Measurements from ENCODE around the gene DOCK2. TPM values are rescaled to one million over a fixed set of nuclear protein-coding genes. Genes with fewer than 3 reads are reported as not detected.
"Not testable (repeated sequence)": the region's sequence is repeated elsewhere in the genome, so short reads cannot be mapped to it uniquely, and the experiment has no call there.

Gene DOCK2
- total RNA-seq, 2 experiments from 2014 or later = 248 to 270 TPM

- Mint-ChIP-seq H3K27me3 (no peaks in the 10 kb centered on the region), H3K27ac (no peak overlapping the region), H3K4me1 (no peaks in the 10 kb centered on the region), H3K9me3 (no peaks in the 10 kb centered on the region), H3K36me3 (ENCODE audit: low read depth) (peaks cover 3% of the 10 kb centered on the region), H3K4me3 (no peak overlapping the region)
- no peak for DNase-seq
- CTCF ChIA-PET = no interaction called here
- POLR2A ChIA-PET = interaction anchor here (1.2 kb wide), 1 partner anchor 20 kb away, joined by 3 read pairs; no protein-coding TSS in a partner anchor
Measured at GRCh38 chr5:169942181-169942580, 305.1 kb downstream of the DOCK2 start.

GRCh38 chr5:169943026-169943425 lies 306.0 kb downstream of the DOCK2 start:
- Mint-ChIP-seq H3K27me3 (no peaks in the 10 kb centered on the region), H3K9me3 (no peaks in the 10 kb centered on the region), H3K27ac (no peak overlapping the region), H3K4me1 (no peaks in the 10 kb centered on the region), H3K36me3 (ENCODE audit: low read depth) (peaks cover 3% of the 10 kb centered on the region), H3K4me3 (no peak overlapping the region)
- POLR2A ChIA-PET = interaction anchor here (1.2 kb wide), 1 partner anchor 20 kb away, joined by 3 read pairs; no protein-coding TSS in a partner anchor
- CTCF ChIA-PET = no interaction called here
- no peak for DNase-seq

GRCh38 chr5:169944115-169944514 lies 307.0 kb downstream of the DOCK2 start:
- Mint-ChIP-seq H3K27me3 (no peaks in the 10 kb centered on the region), H3K27ac (no peak overlapping the region), H3K4me3 (no peak overlapping the region), H3K36me3 (ENCODE audit: low read depth) (peaks cover 3% of the 10 kb centered on the region), H3K9me3 (no peaks in the 10 kb centered on the region), H3K4me1 (no peaks in the 10 kb centered on the region)
- POLR2A ChIA-PET = no interaction called here
- no peak for DNase-seq
- CTCF ChIA-PET = no interaction called here

GRCh38 chr5:169944922-169945680 lies 308.0 kb downstream of the DOCK2 start:
- H3K36me3 Mint-ChIP-seq (ENCODE audit: low read depth) = peaks cover 7% of the 10 kb centered on the region
- H3K4me3 Mint-ChIP-seq = no peak overlapping the region
- H3K9me3 Mint-ChIP-seq = no peaks in the 10 kb centered on the region
- H3K27me3 Mint-ChIP-seq = no peaks in the 10 kb centered on the region
- no peaks in the 10 kb centered on the region for H3K4me1 Mint-ChIP-seq
- POLR2A ChIA-PET = no interaction called here
- DNase-seq = no peak
- CTCF ChIA-PET = no interaction called here
- H3K27ac Mint-ChIP-seq = no peak overlapping the region

- no peak overlapping the region for H3K27ac Mint-ChIP-seq
- H3K4me1 Mint-ChIP-seq = no peaks in the 10 kb centered on the region
- H3K27me3 Mint-ChIP-seq = no peaks in the 10 kb centered on the region
- no peak for DNase-seq
- ChIA-PET CTCF (no interaction called here), POLR2A (no interaction called here)
- H3K9me3 Mint-ChIP-seq = no peaks in the 10 kb centered on the region
- no peak overlapping the region for H3K4me3 Mint-ChIP-seq
- H3K36me3 Mint-ChIP-seq (ENCODE audit: low read depth) = peaks cover 7% of the 10 kb centered on the region
Measured at GRCh38 chr5:169945831-169946261, 308.8 kb downstream of the DOCK2 start.

GRCh38 chr5:169946743-169947295 lies 309.7 kb downstream of the DOCK2 start:
- H3K36me3 Mint-ChIP-seq (ENCODE audit: low read depth) = peaks cover 12% of the 10 kb centered on the region
- H3K27ac Mint-ChIP-seq = no peak overlapping the region

GRCh38 chr5:169950333-169950732 lies 313.3 kb downstream of the DOCK2 start:
- H3K36me3 Mint-ChIP-seq (ENCODE audit: low read depth) = peaks cover 15% of the 10 kb centered on the region
- no peaks in the 10 kb centered on the region for H3K27me3 Mint-ChIP-seq
- no peak overlapping the region for H3K4me3 Mint-ChIP-seq
- no peak for DNase-seq
- H3K27ac Mint-ChIP-seq = no peak overlapping the region
- H3K9me3 Mint-ChIP-seq = no peaks in the 10 kb centered on the region
- POLR2A ChIA-PET = no interaction called here
- CTCF ChIA-PET = no interaction called here
- H3K4me1 Mint-ChIP-seq = no peaks in the 10 kb centered on the region

More at GRCh38 chr5:169946743-169947295, 309.7 kb downstream of the DOCK2 start:
- Mint-ChIP-seq H3K27me3 (no peaks in the 10 kb centered on the region), H3K9me3 (no peaks in the 10 kb centered on the region), H3K4me1 (no peaks in the 10 kb centered on the region), H3K4me3 (no peak overlapping the region)
- DNase-seq = no peak
- ChIA-PET POLR2A (no interaction called here), CTCF (no interaction called here)

GRCh38 chr5:169953196-169953595 lies 316.1 kb downstream of the DOCK2 start:
- peaks cover 12% of the 10 kb centered on the region for H3K36me3 Mint-ChIP-seq (ENCODE audit: low read depth)
- DNase-seq, CTCF ChIA-PET, H3K4me1 Mint-ChIP-seq, POLR2A ChIA-PET, H3K27me3 Mint-ChIP-seq, H3K9me3 Mint-ChIP-seq, H3K27ac Mint-ChIP-seq, H3K4me3 Mint-ChIP-seq: not testable (repeated sequence)

GRCh38 chr5:169954786-169955185 lies 317.7 kb downstream of the DOCK2 start:
- CTCF ChIA-PET = no interaction called here
- POLR2A ChIA-PET = no interaction called here
- DNase-seq = no peak
- H3K9me3 Mint-ChIP-seq = no peaks in the 10 kb centered on the region
- H3K4me3 Mint-ChIP-seq = no peak overlapping the region
- H3K27ac Mint-ChIP-seq = no peak overlapping the region
- H3K27me3 Mint-ChIP-seq = no peaks in the 10 kb centered on the region
- peaks cover 11% of the 10 kb centered on the region for H3K36me3 Mint-ChIP-seq (ENCODE audit: low read depth)
- no peaks in the 10 kb centered on the region for H3K4me1 Mint-ChIP-seq

- no peaks in the 10 kb centered on the region for H3K4me1 Mint-ChIP-seq
- no peak for DNase-seq
- H3K4me3 Mint-ChIP-seq = no peak overlapping the region
- CTCF ChIA-PET = no interaction called here
- H3K9me3 Mint-ChIP-seq = no peaks in the 10 kb centered on the region
- H3K27ac Mint-ChIP-seq = no peak overlapping the region
- peaks cover 8% of the 10 kb centered on the region for H3K36me3 Mint-ChIP-seq (ENCODE audit: low read depth)
- POLR2A ChIA-PET = no interaction called here
- H3K27me3 Mint-ChIP-seq = no peaks in the 10 kb centered on the region
Measured at GRCh38 chr5:169956126-169956525, 319.1 kb downstream of the DOCK2 start.

- Mint-ChIP-seq H3K4me3 (no peak overlapping the region), H3K27ac (no peak overlapping the region), H3K9me3 (no peaks in the 10 kb centered on the region), H3K4me1 (no peaks in the 10 kb centered on the region), H3K36me3 (ENCODE audit: low read depth) (peaks cover 5% of the 10 kb centered on the region), H3K27me3 (no peaks in the 10 kb centered on the region)
- no peak for DNase-seq
- POLR2A ChIA-PET = no interaction called here
- CTCF ChIA-PET = interaction anchor here (0.6 kb wide), 1 partner anchor 236 kb away, joined by 3 read pairs; no protein-coding TSS in a partner anchor
Measured at GRCh38 chr5:169956756-169957155, 319.7 kb downstream of the DOCK2 start.

- POLR2A ChIA-PET = no interaction called here
- CTCF ChIA-PET = no interaction called here
- no peak overlapping the region for H3K4me3 Mint-ChIP-seq
- H3K4me1 Mint-ChIP-seq = no peaks in the 10 kb centered on the region
- no peaks in the 10 kb centered on the region for H3K27me3 Mint-ChIP-seq
- no peaks in the 10 kb centered on the region for H3K9me3 Mint-ChIP-seq
- H3K27ac Mint-ChIP-seq = no peak overlapping the region
- peaks cover 3% of the 10 kb centered on the region for H3K36me3 Mint-ChIP-seq (ENCODE audit: low read depth)
- DNase-seq = no peak
Measured at GRCh38 chr5:169958278-169958677, 321.2 kb downstream of the DOCK2 start.

GRCh38 chr5:169960659-169961058 lies 323.6 kb downstream of the DOCK2 start:
- Mint-ChIP-seq H3K4me3 (no peak overlapping the region), H3K9me3 (no peaks in the 10 kb centered on the region), H3K4me1 (no peaks in the 10 kb centered on the region), H3K36me3 (ENCODE audit: low read depth) (peaks cover 3% of the 10 kb centered on the region), H3K27me3 (no peaks in the 10 kb centered on the region), H3K27ac (no peak overlapping the region)
- CTCF ChIA-PET = no interaction called here
- POLR2A ChIA-PET = no interaction called here
- DNase-seq = no peak

- Mint-ChIP-seq H3K4me1 (no peaks in the 10 kb centered on the region), H3K27me3 (no peaks in the 10 kb centered on the region), H3K36me3 (ENCODE audit: low read depth) (peaks cover 8% of the 10 kb centered on the region), H3K4me3 (no peak overlapping the region), H3K27ac (no peak overlapping the region), H3K9me3 (no peaks in the 10 kb centered on the region)
- CTCF ChIA-PET = no interaction called here
- no peak for DNase-seq
- POLR2A ChIA-PET = no interaction called here
Measured at GRCh38 chr5:169964246-169964645, 327.2 kb downstream of the DOCK2 start.

All from activated CD4-positive, alpha-beta memory T cell treated with anti-CD3 and anti-CD28 coated beads, Interleukin-2, amount 10 ng/mL, durations not matched to agents 7 days and 5 days (primary cell).